Stomach (tissue), 4 donors: ENCODE measurements around the gene PTPRT.

Experiments
- CTCF ChIP-seq, 7 experiments: fragments of 450-650 bp in 4 of 7; fragments of 200-600 bp in 3 of 7; sonication (generic) in 3 of 7; IDR thresholded peaks; one replicate each; pipeline ENCODE4 v1.5.1; 2016 to 2019; ENCODE audit warnings: antibody characterized with exemption in 7 of 7, control low read depth in 2 of 7, mild to moderate bottlenecking in 1 of 7
- EP300 ChIP-seq: sonication (generic); formaldehyde crosslinking; IDR thresholded peaks from one replicate; pipeline ENCODE4 v1.6.1; 2017; ENCODE audit warnings: antibody characterized with exemption
- POLR2A ChIP-seq, 4 donors: fragments of 450-650 bp; IDR thresholded peaks; one replicate each; pipeline ENCODE4 v1.6.1; 2016; ENCODE audit warnings: antibody characterized with exemption in 4 of 4, control low read depth in 2 of 4, mild to moderate bottlenecking in 1 of 4, moderate library complexity in 1 of 4
- POLR2AphosphoS5 ChIP-seq, 3 donors: sonication (generic); formaldehyde crosslinking; IDR thresholded peaks; one replicate each; pipeline ENCODE4 v1.6.1; 2016; ENCODE audit warnings: antibody characterized with exemption in 3 of 3

DNA sequence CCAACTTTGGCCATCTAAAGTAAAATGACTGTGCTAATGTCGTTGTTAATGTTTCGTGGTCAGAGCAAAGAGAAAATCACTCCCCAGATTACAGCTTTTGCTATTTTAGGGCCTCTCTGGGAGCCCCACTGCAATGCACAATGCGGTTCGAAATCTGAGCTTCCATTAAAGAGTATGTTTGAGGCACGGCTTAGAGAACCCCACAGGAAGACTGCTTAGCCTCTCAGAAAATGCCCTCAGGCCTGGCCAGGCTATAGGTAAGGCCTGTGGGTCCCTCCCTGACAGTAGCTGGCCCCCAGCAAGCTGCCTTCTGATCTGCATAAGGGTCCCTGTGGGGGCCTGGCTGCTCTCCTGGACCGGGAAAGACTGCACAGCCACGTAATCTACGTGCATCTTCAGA is 274.6 kb downstream of the PTPRT start:
- TF ChIP-seq POLR2A (IDR thresholded peaks at IDR 0.05) (no peak), CTCF (IDR thresholded peaks at IDR 0.05) (no peak), POLR2AphosphoS5 (IDR thresholded peaks at IDR 0.05) (no peak), EP300 (no peak)
